SU-DHL-6 (cell line): Measurements from ENCODE around the gene MALRD1.

ENCODE experiments used
- CTCF ChIP-seq: fragments of 200-600 bp; sonication (generic); IDR thresholded peaks from one replicate; pipeline ENCODE4 v1.5.1; 2017; ENCODE audit warnings: antibody characterized with exemption, mild to moderate bottlenecking, low read length, moderate library complexity; ENCODE audit not compliant: insufficient read depth, poor library complexity, severe bottlenecking
- EZH2phosphoT487 ChIP-seq: fragments of 200-600 bp; sonication (generic), shearing (Covaris generic); conservative IDR thresholded peaks from 2 replicates; pipeline ENCODE4 v1.6.1; 2018; ENCODE audit warnings: mild to moderate bottlenecking, antibody characterized with exemption, low read length, moderate library complexity, mixed read lengths

- TF ChIP-seq CTCF: no peak
- TF ChIP-seq EZH2phosphoT487: no peak
These were observed 653.6 kb downstream of the MALRD1 start for GRCh38 chr10:19702215-19702614.
